AG10803 (cell line): ENCODE results near the gene HNF1A.
"Not testable (repeated sequence)": the region's sequence is repeated elsewhere in the genome, so short reads cannot be mapped to it uniquely, and the experiment has no call there.

Source experiments
- DNase-seq: peaks from one replicate; pipeline ENCODE4 v3.0.0; 2010; ENCODE audit warnings: low read depth
- H3K4me3 ChIP-seq: 2 replicates; pipeline ENCODE4 v1.5.1; 2011; ENCODE audit warnings: mild to moderate bottlenecking, low read length, control low read depth
- TF ChIP-seq, protein P1 (sequence below): conservative IDR thresholded peaks from 2 replicates; pipeline ENCODE4 v1.5.1; 2011; ENCODE audit warnings: mild to moderate bottlenecking, low read length, control low read depth, inconsistent platforms

Gene HNF1A

DNA sequence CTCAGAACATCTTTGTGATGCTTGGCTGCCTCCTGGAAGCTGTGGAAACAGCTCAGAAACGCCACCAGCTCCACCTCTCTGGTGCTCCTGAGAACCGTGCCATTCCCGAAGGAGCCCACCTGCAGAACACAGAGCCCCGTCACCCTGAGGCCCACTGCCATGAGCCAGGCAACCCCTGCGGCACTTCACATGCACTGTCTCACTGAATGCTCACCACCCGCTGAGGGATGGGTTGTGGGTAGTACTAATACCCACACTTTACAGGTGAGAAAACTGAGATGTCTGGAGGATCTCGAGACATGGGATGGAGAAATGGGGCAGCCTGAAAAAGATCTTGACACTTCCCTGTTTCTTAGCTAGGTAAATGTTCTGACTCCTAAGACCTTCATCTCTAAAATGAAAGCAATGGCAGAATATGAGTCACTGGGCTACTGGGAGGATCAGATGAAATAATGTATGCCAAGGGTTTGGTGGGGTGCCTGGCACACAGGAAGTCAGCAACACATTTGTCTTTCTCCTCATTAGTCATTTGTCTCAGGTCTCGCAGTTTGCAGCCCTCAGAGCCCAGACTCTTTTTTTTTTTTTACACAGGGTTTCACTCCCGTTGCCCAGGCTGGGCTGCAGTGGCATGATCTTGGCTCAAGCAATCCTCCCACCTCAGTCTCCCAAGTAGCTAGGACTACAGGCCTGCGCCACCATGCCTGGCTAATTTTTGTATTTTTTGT lies 55.4 kb downstream of the HNF1A start:
- DNase-seq: peak; percentile 46
- TF ChIP-seq, protein P1, sequence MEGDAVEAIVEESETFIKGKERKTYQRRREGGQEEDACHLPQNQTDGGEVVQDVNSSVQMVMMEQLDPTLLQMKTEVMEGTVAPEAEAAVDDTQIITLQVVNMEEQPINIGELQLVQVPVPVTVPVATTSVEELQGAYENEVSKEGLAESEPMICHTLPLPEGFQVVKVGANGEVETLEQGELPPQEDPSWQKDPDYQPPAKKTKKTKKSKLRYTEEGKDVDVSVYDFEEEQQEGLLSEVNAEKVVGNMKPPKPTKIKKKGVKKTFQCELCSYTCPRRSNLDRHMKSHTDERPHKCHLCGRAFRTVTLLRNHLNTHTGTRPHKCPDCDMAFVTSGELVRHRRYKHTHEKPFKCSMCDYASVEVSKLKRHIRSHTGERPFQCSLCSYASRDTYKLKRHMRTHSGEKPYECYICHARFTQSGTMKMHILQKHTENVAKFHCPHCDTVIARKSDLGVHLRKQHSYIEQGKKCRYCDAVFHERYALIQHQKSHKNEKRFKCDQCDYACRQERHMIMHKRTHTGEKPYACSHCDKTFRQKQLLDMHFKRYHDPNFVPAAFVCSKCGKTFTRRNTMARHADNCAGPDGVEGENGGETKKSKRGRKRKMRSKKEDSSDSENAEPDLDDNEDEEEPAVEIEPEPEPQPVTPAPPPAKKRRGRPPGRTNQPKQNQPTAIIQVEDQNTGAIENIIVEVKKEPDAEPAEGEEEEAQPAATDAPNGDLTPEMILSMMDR: no peak

DNA sequence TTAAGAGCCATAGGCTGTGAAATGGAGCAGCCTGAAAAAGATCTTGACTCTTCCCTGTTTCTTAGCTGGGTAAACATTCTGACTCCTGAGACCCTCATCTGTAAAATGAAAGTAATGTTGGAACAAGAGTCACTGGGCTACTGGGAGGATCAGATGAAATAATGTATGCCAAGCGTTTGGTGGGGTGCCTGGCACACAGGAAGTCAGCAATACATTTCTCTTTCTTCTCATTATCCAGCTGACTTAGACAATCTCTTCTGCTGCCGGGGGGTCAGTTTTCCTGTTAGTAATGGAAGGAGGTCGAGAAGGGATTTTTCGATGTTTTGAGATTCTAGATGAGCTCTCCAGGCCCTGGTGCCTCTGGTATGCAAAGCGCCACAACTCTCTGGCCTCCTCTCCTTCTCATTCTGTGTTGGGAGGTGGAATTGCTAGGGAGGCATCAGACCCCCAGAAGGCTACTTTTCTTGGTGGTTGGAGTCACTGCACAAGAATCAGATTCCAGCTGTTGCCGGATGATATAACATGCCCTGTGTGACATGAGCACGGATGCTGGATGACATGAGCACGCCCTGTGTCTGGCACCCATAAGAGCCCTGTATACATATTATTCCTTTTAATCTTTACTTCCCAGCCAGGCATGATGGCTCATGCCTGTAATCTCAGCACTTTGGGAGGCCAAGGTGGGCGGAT lies 56.4 kb downstream of the HNF1A start:
- no peak for DNase-seq
- TF ChIP-seq, protein P1: no peak
- H3K4me3 ChIP-seq: no peak overlapping the region

More for the DNA sequence above, 55.4 kb downstream of the HNF1A start:
- H3K4me3 ChIP-seq: no peak overlapping the region

DNA sequence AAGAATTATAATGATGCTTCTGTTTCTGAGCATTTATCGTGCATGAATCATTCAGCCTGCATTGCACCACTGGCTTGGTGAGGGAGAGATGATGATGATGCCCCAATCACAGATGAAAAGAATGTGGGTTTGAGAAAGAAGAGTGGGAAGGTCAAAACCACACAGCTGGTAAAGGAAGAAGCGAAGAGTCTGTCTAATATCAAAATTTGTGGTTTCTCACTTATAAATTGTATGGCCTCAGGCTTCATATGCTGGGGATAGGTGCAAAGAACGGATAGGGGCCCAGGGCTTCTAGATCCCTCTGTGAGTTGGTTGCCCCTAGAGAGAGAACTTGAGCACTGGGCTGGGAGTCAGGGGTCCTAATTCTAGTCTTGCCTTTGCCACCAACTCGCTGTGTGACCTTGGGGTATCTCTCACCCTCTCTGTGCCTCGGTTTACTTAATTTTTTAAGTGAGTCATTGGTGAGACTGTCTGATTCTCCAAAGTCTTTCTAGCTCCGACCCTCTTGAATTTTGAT lies 58.5 kb downstream of the HNF1A start:
- peak; percentile 82 for DNase-seq
- TF ChIP-seq, protein P1: no peak
- no peak overlapping the region for H3K4me3 ChIP-seq

DNA sequence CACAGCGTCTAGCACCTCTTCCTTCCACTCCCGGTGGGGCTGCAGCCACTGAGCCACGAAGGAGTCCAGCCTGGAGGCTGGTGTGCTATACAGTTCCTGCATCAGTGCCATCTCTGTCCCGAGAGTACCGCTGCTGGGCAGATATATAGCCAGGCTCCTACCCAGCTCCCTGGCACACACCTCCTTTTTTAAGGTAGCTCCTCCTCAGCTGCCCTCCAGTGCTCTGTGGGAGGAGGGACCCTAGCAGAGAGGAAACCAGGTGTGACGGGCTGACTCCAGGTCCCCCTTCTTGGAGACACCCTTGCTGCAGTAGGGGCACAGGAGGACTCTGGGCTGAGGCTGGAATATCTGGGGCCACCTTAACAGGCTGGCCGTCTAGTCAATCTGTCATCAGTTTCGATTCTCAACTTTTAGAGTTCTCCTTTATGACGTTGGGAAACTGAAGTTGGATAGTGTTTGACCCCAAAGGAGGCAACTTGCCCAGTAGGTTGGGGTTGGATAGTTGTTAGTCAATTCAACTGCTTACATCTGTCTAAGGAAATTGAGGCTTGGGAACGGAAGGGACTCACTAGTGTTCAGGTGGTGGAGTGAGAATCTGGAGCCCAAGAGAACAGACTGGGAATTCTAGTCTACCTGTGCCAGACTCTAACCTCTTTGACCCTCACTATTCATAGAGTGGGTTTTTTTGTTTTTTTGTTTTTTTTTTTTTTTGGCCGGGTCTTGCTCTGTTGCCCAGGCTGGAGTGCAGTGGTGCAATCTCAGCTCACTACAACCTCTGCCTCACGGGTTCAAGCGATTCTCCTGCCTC lies 60.7 kb downstream of the HNF1A start, which contains the start of gene OASL:
TSS of gene OASL (minus strand) at position 386 of the 808 bp plus-strand sequence. CDS start at position 111, 275 bp downstream.
- H3K4me3 ChIP-seq: peak within 1 kb of the TSS; percentile 41
- TF ChIP-seq, protein P1: no peak
- peak; percentile 68 for DNase-seq

DNA sequence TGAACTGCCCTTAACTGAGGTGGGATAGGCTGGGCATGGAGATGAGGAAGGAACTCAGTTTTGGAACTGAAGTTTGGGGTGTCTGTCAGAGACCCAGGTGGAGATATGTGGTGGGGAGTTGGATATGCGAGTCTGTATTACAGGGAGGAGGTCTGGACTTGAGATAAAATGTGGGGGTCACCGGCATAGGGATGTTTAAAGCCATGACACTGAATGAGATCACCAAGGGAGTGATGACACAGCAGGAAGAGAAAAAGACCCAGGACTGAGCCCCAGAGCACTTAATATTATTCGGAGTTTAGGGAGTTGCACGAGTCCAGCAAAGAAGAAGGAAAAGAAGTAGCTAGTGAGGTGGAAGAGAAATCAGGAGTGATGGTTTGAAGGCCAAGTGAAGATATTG lies 64.7 kb downstream of the HNF1A start:
- H3K4me3 ChIP-seq: no peak overlapping the region
- TF ChIP-seq, protein P1: no peak
- no peak for DNase-seq

DNA sequence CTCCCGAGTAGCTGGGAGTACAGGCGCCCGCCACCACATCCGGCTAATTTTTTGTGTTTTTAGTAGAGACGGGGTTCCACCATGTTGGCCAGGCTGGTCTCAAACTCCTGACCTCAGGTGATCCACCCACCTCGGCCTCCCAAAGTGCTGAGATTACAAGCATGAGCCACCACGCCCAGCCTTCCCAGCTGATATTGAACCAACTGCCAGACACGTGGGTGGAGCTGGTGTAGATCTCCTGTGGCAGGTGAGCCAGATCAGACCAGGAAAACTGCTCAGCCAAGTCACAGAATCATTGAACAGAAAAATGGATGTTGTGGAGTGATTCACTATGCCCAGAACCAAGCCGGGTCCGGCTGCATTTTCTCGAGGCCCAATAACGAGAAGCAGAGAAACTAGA lies 69.1 kb downstream of the HNF1A start:
- not testable (repeated sequence) for H3K4me3 ChIP-seq, DNase-seq

DNA sequence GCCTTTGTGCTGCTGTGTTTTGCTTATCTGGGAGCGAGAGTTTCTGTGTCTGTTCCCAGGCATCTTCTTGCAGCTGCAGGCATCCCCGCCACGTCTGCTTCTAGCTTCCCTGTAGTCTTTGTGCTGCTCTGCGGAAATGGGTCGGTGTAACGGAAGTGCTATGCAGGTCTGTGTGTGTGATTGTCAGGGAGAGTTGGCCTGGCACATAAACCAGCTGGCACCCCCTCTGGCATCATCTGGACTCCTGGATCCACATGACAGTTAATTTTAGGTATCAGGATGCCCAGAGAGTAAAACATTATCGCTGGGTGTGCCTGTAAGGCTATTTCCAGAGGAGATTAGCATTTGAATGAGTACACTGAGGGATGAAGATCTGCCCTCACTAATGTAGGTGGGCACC lies 70.1 kb downstream of the HNF1A start:
- no peak overlapping the region for H3K4me3 ChIP-seq
- TF ChIP-seq, protein P1: no peak
- DNase-seq: no peak
